ENCODE data around the gene RUNDC3A.

- TF ChIP-seq CTCF (IDR thresholded peaks at IDR 0.05; ENCODE audit: low read length) (no peak), EZH2 (IDR thresholded peaks at IDR 0.05; ENCODE audit: borderline replicate concordance, low read length) (no peak)
These were observed 51.2 kb downstream of the RUNDC3A start for GRCh38 chr17:44359458-44360143.

Measured in OCI-LY1 (cell line).